Measurements from ENCODE around the gene HIVEP1.

Gene HIVEP1

DNA sequence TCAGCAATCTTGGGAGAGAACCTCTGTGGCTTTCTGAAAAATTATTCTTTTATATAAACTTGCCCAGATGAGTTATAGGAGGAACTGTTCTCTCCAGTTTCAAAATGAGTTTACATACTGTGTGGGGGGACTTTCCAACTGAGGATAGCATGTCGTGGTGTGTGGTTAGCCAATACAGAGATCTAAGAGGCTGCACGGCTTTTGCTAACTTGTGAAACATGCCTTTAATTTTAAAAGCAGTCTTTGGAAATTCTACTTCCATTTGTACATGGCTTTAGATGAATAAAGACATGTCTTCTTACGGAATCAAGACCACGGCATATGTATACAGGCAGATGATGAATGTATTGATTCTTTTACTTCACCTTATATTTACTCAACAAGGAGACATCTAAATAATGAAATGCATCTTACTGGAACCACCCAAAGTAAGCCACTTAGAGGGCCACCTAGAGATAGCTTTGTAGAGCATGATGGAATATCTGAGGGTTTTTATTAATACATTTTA is 39.8 kb downstream of the HIVEP1 start:
- peak; percentile 29 for DNase-seq

DNA sequence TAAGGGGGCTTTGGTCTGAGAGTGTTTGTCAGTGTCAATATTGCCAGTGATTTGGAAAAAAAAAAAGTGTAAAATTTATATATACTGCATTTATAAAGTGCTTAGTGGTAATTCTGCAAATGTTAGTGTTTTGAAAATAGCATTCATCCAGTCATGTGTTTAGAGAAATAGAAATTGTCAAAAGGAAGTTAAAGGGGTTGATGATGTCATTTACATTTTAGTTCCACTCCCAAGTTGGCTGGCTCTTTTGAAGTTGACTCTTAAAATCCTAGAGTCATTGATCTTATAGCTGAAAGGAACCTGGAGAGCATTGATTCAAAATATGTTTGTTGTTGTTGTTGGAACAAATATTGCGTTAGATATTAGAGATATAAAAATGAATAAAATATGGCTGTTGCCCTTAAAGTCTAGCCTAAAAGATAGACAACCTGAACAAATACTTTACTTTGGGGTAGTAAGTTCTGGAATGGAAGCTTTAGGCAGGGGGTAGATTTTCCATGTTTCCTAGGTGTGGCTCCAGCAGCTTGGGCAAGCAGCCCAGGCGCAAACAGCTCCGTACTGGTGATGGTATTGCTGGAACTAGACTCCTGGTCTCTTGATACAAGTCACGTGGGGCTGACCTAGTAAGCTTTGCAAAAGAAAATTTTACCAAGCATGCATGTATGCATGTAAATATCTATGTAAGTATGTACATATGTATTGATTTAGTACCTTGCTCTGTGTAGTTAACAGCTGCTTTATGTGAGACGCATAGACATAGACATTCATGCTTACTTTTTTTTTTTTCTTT is 46.3 kb downstream of the HIVEP1 start:
- no peak for DNase-seq

DNA sequence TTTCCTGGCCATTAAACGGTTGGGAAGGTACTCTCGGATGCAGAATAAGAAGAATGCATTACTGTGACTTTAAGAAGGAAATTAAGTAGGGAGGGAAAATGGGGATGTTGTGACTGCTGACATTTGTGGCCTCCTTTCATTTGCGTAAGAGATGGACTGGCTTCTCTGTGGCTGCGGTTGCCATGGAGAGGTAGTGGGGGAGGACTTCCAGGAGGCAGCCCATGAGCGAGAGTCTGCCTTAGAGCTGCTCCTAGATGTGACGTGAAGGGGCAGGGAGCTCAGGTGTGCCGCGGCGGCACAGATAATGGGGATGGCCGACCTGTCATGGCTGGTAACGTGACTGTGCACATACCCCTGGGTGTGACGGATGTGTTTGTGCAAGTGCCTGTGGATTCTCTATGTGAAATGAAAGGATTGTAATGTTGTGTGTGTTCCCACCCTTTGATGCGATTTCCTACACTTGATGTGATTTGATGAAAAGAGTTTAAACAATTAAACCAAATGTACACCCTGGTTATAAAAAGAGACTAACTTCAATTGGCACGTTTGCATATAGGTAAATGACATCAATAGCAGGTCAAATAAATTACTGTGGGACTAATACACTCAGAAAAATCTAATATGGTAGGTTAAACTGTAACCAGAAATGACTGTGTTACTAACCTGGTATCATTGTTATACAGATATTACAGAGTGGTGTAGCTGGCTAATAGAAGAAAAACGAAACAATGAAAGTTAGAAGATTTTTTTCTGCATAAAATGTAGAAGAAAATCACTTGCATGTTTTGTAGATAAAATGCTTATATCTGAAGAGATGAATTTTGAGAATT is 48.9 kb downstream of the HIVEP1 start:
- DNase-seq: peak; percentile 46

DNA sequence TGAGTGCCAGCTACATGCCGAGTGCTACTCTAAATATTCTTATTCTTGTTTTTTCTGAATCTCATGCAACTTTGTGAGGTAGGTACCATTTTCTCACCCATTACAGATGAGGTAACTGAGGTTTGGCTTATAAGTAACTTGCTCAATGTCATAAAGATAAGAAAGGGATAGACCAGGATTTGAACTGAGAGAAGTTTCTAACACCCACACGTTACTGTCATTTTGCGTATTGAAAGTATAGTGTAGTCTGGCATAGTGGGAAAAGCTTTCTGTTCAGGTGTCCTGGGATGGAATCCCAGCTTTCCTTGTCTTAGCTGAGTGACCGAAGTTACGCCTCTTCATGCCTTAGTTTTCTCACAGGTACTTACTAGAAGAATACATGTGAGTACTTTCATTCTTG is 50.5 kb downstream of the HIVEP1 start:
- DNase-seq: no peak

GRCh38 chr6:12064131-12064530 is 52.0 kb downstream of the HIVEP1 start:
- DNase-seq: no peak

GRCh38 chr6:12064538-12065071 is 52.5 kb downstream of the HIVEP1 start:
- no peak for DNase-seq

- no peak for DNase-seq
Measured at GRCh38 chr6:12065321-12066140, 53.4 kb downstream of the HIVEP1 start.

DNA sequence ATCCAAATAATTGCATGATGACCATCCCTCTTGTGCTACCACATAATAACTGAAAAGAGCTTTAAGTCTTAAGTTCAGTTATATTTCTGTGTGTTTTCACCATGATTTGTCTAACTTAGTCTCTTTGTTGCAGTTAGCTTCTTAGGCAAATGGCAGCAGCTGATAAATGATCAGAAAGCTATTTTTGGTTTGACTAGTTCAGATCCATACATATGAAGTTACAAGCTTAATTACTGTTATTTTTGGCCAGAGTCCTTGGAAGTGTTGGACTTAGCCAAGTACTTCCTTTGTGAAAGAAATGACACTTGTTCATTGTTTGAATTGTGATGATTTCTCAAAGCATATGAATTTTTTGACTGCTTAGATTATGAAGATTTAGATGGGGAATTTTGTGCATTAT is 54.2 kb downstream of the HIVEP1 start:
- DNase-seq: no peak

- DNase-seq: no peak
Measured at GRCh38 chr6:12068899-12069557, 56.9 kb downstream of the HIVEP1 start.

DNA sequence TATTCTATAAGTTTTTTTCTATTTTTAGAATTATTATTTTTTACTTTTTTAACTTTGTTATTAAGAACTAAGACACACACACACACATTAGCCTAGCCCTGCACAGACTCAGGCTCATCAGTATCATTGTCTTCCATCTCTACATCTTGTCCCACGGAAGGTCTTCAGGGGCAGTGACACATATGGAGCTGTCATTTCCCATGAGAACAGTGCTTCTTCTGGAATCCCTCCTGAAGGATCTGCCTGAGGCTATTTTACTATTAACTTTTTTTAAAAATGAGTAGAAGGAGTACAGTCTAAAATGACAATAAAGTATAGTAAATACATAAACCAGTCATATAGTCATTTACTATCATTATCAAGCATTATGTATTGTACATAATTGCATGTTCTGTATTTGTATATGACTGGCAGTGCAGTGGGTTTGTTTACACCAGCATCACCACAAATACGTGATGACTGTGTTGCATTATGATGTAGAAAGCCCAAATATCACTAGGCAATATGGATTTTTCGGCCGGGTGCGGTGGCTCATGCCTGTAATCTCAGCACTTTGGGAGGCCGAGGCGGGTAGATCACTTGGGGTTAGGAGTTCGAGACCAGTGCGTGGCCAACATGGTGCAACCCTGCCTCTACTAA is 57.9 kb downstream of the HIVEP1 start:
- no peak for DNase-seq

- DNase-seq: no peak
Measured at GRCh38 chr6:12071064-12071615, 59.0 kb downstream of the HIVEP1 start.

GRCh38 chr6:12075067-12075563 is 63.0 kb downstream of the HIVEP1 start:
- DNase-seq: no peak

GRCh38 chr6:12077021-12077710 is 65.1 kb downstream of the HIVEP1 start:
- DNase-seq: no peak

DNA sequence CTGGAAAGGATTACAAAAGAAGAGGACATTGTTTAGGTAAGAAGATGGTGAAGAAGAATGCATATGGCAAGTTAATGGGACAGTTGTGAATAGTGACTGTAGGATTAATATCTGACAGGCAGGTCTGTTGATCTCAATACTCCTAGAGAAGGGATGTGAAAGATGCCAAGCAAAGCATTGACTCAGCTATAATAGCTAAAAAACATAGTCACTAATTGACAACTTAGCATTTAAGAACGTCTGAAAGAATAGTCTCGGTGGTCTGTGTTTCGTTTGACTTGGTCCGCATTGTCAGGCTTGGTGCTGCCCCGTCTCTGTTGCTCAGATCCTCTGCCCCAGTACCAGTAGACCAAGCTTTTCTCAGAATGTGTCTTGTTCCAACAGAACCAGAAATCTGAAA is 65.9 kb downstream of the HIVEP1 start:
- DNase-seq: no peak

DNA sequence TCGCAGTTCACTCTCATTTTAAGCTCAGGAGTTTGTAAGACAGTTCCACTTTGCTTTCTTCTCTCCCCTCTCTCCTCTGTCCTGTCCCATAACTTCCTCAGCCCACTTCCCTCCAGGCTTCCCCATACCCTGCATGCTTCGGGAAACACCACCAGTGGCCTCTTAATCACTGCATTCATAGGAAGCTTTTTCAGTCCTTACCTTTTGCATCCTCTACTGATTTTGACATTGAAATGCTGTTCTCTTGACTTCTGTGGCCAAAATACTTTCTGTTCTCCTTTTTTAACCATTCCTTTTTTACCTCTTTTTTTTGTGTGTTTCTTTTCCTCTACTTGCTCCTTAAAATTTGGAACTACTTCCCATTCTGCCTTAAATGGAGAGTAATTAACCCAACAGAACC is 69.7 kb downstream of the HIVEP1 start:
- no peak for DNase-seq

- no peak for DNase-seq
Measured at GRCh38 chr6:12082368-12082767, 70.3 kb downstream of the HIVEP1 start.

DNA sequence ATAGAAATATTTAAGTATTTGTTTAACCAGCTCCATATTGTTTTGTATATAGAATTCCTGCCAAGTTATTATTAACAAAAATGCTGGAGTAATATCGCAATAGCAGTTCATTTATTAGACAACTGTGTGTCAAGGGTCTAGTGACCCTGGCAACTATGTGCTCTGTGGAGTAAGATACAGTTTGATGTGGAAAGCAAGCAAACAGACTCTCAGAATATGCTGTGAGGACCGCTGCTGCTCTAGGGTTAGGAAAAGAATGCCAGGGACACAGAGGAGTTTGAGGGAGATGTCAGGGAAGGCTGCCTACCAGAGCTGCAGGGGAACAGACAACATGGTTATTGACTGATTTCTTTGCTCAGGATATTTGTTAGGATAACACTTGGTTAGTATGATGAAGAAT is 71.2 kb downstream of the HIVEP1 start:
- DNase-seq: no peak

- DNase-seq: no peak
Measured at GRCh38 chr6:12083763-12084162, 71.7 kb downstream of the HIVEP1 start.

DNA sequence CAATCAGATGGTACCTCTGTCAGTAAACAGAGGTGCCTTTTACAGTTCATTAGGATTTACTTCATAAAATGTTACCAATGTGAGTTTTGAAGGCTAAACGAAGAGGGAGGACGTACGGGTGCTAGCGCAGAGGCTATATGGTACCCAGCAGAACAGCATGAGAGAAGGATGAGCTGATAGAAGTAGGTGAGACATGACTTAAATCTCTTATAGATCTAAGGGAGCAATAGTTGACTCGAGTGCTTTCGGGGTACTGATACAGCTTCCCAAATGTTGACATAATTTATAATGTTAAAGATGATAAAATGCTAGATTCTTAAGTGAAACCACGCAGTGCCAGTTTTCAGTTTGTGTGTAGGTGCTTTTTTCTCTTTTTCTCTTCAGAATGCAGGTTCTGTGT is 72.6 kb downstream of the HIVEP1 start:
- no peak for DNase-seq

- DNase-seq: no peak
Measured at GRCh38 chr6:12088531-12088930, 76.4 kb downstream of the HIVEP1 start.

DNA sequence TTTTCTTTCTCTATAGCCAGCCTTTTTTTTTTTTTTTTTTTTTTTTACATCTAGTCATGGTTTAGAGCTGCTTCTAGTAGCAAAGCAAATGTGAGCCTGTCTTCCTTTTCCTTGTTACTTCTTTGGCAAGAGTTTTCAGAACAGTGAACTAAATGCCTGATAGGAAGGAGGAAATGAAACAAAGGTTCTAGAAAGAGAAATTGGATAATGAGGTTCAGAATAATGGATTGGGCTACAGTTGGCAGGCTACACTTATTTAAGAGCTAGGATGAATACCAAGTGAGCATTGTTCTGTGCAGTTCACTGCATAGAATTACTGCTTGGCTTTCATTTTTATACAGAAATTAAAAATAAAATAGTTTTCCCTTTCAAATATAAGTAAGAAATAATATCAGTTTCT is 78.6 kb downstream of the HIVEP1 start:
- DNase-seq: no peak
